Mucosa of rectum (tissue), 2 donors: ENCODE results near the gene MGAT4B.

Source experiments
- H3K27ac ChIP-seq, 2 donors: one replicate each; pipeline ENCODE4 v1.7.0; 2013; ENCODE audit warnings: inconsistent platforms in 2 of 2, low read depth in 2 of 2, low read length in 2 of 2
- H3K27me3 ChIP-seq, 2 donors: one replicate each; pipeline ENCODE4 v1.7.0; 2013; ENCODE audit warnings: low read length in 2 of 2; ENCODE audit not compliant: control insufficient read depth in 2 of 2, insufficient read depth in 2 of 2
- H3K36me3 ChIP-seq, 2 donors: one replicate each; pipeline ENCODE4 v1.7.0; 2013; ENCODE audit warnings: low read length in 2 of 2; ENCODE audit not compliant: control insufficient read depth in 2 of 2, insufficient read depth in 2 of 2
- H3K4me1 ChIP-seq, 2 donors: one replicate each; pipeline ENCODE4 v1.7.0; 2013; ENCODE audit warnings: low read length in 2 of 2, mild to moderate bottlenecking in 1 of 2; ENCODE audit not compliant: control insufficient read depth in 2 of 2, insufficient read depth in 2 of 2
- H3K4me3 ChIP-seq, 2 donors: one replicate each; pipeline ENCODE4 v1.7.0; 2013; ENCODE audit warnings: low read length in 2 of 2
- H3K9ac ChIP-seq, 2 donors: one replicate each; pipeline ENCODE4 v1.7.0; 2013; ENCODE audit warnings: low read length in 2 of 2, low read depth in 1 of 2, mild to moderate bottlenecking in 1 of 2
- H3K9me3 ChIP-seq, 2 donors: one replicate each; pipeline ENCODE4 v1.7.0; 2013; ENCODE audit warnings: low read length in 2 of 2; ENCODE audit not compliant: control insufficient read depth in 2 of 2
- donor health status: healthy.
- donor health status: Normal muscosa, but diverticular disease.

The MGAT4B gene

GRCh38 chr5:179763215-179763945, 43.3 kb downstream of the MGAT4B start:
- H3K36me3 ChIP-seq: peaks cover 19% of the 10 kb centered on the region in 2 donors
- no peak overlapping the region for H3K4me3 ChIP-seq
- no peaks in the 10 kb centered on the region for H3K27me3 ChIP-seq
- H3K4me1 ChIP-seq: peaks cover 27 to 35% of the 10 kb centered on the region in 2 donors
- H3K27ac ChIP-seq: no peak overlapping the region
- H3K9me3 ChIP-seq: no peaks in the 10 kb centered on the region
- H3K9ac ChIP-seq: peak overlapping the region in 1 of 2 donors; percentile 6

DNA sequence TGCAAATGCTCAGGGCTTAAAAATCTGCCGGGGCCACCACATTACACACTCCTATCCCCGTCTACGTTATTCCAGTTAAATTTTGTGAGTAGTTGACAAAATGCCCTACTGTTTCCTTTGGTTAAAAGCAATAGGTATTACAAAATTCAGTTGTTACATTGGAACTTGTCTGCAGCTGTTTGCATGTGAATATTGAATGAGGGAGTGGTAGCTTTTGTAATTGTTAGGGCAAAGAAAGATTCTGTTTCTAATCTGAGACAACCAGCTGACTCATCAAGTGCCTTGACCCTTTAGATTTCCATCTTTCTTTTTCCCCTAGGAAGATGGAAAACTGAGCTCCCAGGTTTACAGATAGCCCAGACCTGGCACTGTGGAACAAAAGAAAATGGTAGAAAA, 43.9 kb downstream of the MGAT4B start:
- H3K36me3 ChIP-seq: peaks cover 17 to 19% of the 10 kb centered on the region in 2 donors
- no peak overlapping the region for H3K9ac ChIP-seq
- H3K4me3 ChIP-seq: no peak overlapping the region
- H3K27me3 ChIP-seq: no peaks in the 10 kb centered on the region
- H3K27ac ChIP-seq: peak overlapping the region; percentile 7 to 65
- H3K9me3 ChIP-seq: no peaks in the 10 kb centered on the region
- H3K4me1 ChIP-seq: peaks cover 27 to 35% of the 10 kb centered on the region in 2 donors

DNA sequence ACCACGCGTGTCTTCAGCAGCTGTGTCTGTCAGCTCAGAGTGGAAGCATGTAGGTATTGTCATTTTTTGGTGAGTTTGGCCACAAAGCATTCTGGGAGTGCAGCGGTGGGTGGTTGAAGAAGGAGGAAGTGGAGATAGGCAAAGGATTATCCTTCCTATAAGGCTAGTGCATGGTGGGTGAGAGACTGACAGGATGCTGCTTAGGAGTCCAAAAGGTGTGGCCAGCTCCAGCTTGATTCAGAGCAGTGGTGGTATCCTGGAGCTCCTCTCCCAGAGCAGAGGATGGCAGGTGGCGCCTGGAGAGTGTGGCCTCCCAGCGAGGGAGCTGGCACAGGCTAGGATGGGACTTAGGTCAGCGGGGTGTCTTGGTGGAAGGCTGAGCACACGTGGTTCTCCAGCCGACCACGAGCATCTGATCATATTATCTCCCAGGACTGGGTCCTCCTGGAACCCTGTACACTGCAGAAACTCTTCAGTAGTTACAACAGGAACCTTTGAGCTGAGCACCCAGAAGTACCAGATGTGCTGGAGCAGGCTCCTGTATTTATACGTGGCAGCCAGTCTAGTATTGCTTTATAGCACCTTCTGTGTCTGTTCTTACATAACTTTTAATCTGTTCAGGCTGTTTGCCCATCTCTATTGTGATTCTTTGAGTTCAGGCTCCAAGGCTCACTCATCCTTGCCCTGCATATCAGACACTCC, 44.4 kb downstream of the MGAT4B start:
- Histone ChIP-seq H3K9me3 (no peaks in the 10 kb centered on the region), H3K27ac (peak overlapping the region; percentile 7 to 65), H3K4me3 (no peak overlapping the region), H3K27me3 (no peaks in the 10 kb centered on the region), H3K36me3 (peaks cover 14 to 16% of the 10 kb centered on the region in 2 donors), H3K4me1 (peaks cover 27 to 35% of the 10 kb centered on the region in 2 donors), H3K9ac (peak overlapping the region in 1 of 2 donors; percentile 9)

DNA sequence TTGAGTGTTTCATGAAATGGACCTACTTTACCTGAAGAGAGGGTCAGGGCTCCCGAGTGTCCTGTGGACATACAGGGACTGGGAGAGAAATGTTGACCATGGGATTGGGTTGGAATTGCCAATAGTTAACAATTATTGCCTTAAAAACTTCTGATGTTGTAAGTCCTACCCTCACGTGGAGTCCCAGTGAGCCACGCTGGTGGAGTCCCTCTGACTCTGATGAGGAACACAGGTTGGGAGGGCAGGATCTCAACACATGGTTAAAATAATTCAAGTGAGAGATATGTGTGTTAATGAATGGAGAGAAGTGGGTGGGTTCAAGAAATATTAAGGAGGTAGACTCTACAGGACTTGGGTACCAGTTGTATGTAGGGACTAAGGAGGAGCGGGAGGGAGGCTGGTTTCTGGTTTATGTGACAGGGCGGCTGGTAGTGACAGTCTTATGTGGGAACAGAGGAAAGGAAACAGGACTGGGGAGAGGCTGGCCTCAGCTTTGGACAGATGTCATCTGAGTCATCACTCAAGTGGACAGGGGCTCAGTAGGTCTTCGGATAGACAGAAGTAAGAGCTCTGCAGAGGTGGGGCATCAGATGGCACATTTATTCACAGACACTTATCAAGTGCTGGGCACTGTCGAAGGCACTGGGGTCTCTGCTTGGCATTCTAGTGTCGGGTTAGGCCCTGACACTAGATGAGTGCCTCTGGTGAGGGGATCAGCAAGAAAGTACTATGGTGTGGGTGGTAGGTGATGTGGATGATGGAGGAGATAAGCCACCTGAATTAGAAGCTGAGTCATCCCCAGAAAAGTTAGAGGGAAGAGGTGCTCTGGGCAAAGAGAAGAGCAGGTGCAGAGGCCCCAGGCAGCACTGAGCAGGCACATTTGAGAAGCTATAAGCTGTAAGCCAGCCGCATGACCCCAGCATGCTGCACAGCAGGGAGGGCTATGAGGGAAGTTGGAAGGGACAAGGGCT, 46.8 kb downstream of the MGAT4B start:
- Histone ChIP-seq H3K4me3 (no peak overlapping the region), H3K27me3 (no peaks in the 10 kb centered on the region), H3K27ac (no peak overlapping the region), H3K36me3 (no peaks in the 10 kb centered on the region), H3K4me1 (peaks cover 33 to 42% of the 10 kb centered on the region in 2 donors), H3K9ac (no peak overlapping the region), H3K9me3 (no peaks in the 10 kb centered on the region)

GRCh38 chr5:179758955-179759354, 47.7 kb downstream of the MGAT4B start:
- Histone ChIP-seq H3K4me1 (peaks cover 40 to 47% of the 10 kb centered on the region in 2 donors), H3K27ac (no peak overlapping the region)

DNA sequence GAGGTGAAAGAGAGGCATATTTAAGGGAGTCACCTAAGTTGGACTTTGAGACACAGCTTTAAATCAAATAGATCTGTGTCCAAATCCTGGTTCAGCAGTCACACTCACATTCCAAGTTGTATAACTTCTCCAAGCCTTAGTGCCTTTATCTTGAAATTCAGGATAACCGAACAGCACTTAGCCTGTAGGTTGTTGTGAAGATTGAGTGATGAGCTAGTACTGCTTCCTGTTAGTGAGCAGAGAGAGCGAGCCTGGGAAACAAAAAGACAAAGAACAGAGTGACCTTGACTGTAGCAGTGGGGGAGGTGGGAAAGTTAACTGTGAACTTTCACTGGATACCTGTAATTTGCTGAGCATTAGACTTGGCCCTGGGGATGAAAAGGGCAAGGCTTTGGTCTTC, 51.6 kb downstream of the MGAT4B start:
- Histone ChIP-seq H3K27ac (peak overlapping the region in 1 of 2 donors; percentile 17), H3K9ac (no peak overlapping the region), H3K9me3 (no peaks in the 10 kb centered on the region)

More at GRCh38 chr5:179758955-179759354, 47.7 kb downstream of the MGAT4B start:
- Histone ChIP-seq H3K4me3 (no peak overlapping the region), H3K27me3 (no peaks in the 10 kb centered on the region), H3K9ac (no peak overlapping the region), H3K36me3 (no peaks in the 10 kb centered on the region), H3K9me3 (no peaks in the 10 kb centered on the region)

GRCh38 chr5:179753971-179754370, 52.7 kb downstream of the MGAT4B start:
- Histone ChIP-seq H3K4me3 (no peak overlapping the region), H3K9ac (no peak overlapping the region), H3K9me3 (no peaks in the 10 kb centered on the region), H3K36me3 (peaks cover 4 to 8% of the 10 kb centered on the region in 2 donors), H3K4me1 (peaks cover 16 to 21% of the 10 kb centered on the region in 2 donors), H3K27me3 (no peaks in the 10 kb centered on the region), H3K27ac (no peak overlapping the region)

More for the DNA sequence above, 51.6 kb downstream of the MGAT4B start:
- Histone ChIP-seq H3K4me1 (peaks cover 21 to 24% of the 10 kb centered on the region in 2 donors), H3K27me3 (no peaks in the 10 kb centered on the region), H3K4me3 (no peak overlapping the region), H3K36me3 (peaks cover 0 to 2% of the 10 kb centered on the region in 2 donors)

GRCh38 chr5:179749857-179750508, 56.7 kb downstream of the MGAT4B start:
- Histone ChIP-seq H3K9ac (no peak overlapping the region), H3K36me3 (peaks cover 4 to 8% of the 10 kb centered on the region in 2 donors), H3K27me3 (no peaks in the 10 kb centered on the region), H3K27ac (no peak overlapping the region), H3K4me1 (peaks cover 7 to 9% of the 10 kb centered on the region in 2 donors), H3K4me3 (no peak overlapping the region), H3K9me3 (no peaks in the 10 kb centered on the region)

DNA sequence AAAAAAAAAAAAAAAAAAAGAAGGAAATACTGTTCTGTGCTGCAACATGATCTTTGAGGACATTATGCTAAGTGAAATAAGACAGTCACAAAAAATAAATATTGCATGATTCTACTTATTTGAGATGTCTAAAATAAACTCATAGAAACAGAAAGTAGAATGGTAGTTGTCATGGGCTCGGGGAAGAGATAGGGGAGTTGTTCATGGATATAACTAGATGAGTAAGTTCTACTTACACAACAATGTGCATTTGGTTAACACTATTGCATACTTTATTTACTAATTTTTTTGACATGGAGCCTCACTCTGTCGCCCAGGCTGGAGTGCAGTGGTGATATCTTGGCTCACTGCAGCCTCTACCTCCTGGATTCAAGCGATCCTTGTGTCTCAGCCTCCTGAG, 58.9 kb downstream of the MGAT4B start:
- peaks cover 4 to 8% of the 10 kb centered on the region in 2 donors for H3K36me3 ChIP-seq
- H3K9ac ChIP-seq: no peak overlapping the region
- no peak overlapping the region for H3K4me3 ChIP-seq
- no peak overlapping the region for H3K27ac ChIP-seq
- H3K9me3 ChIP-seq: no peaks in the 10 kb centered on the region
- H3K27me3 ChIP-seq: no peaks in the 10 kb centered on the region
- no peaks in the 10 kb centered on the region for H3K4me1 ChIP-seq
